ENCODE measurements around the gene ERG28. TPM values are rescaled to one million over a fixed set of nuclear protein-coding genes. Genes with fewer than 3 reads are reported as not detected.

Gene ERG28
- total RNA-seq, 1 donor from 2014 or later: 16.2 TPM

- no peaks in the 10 kb centered on the region for H3K36me3 ChIP-seq (ENCODE audit: control insufficient read depth, insufficient read depth, low read length)
- no peak overlapping the region for H3K4me3 ChIP-seq (ENCODE audit: low read depth, low read length)
- H3K27me3 ChIP-seq (ENCODE audit: control insufficient read depth, insufficient read depth, low read length): no peaks in the 10 kb centered on the region
- TF ChIP-seq CTCF (IDR thresholded peaks at IDR 0.05; ENCODE audit: insufficient read depth, low read length, poor library complexity, severe bottlenecking): no peak
- no peak for DNase-seq (ENCODE audit: low read depth)
Measured at GRCh38 chr14:75619548-75619947, 41.1 kb downstream of the ERG28 start.

GRCh38 chr14:75615200-75615599 lies 45.5 kb downstream of the ERG28 start:
- Histone ChIP-seq H3K4me3 (ENCODE audit: low read depth, low read length) (no peak overlapping the region), H3K27me3 (ENCODE audit: control insufficient read depth, insufficient read depth, low read length) (no peaks in the 10 kb centered on the region), H3K36me3 (ENCODE audit: control insufficient read depth, insufficient read depth, low read length) (no peaks in the 10 kb centered on the region)
- TF ChIP-seq CTCF (IDR thresholded peaks at IDR 0.05; ENCODE audit: insufficient read depth, low read length, poor library complexity, severe bottlenecking): no peak
- DNase-seq (ENCODE audit: low read depth): no peak

- no peaks in the 10 kb centered on the region for H3K27me3 ChIP-seq (ENCODE audit: control insufficient read depth, insufficient read depth, low read length)
Measured at GRCh38 chr14:75614179-75614578, 46.5 kb downstream of the ERG28 start.

GRCh38 chr14:75612157-75612556 lies 48.5 kb downstream of the ERG28 start:
- H3K4me3 ChIP-seq (ENCODE audit: low read depth, low read length): no peak overlapping the region
- DNase-seq (ENCODE audit: low read depth): no peak
- no peaks in the 10 kb centered on the region for H3K36me3 ChIP-seq (ENCODE audit: control insufficient read depth, insufficient read depth, low read length)
- H3K27me3 ChIP-seq (ENCODE audit: control insufficient read depth, insufficient read depth, low read length): no peaks in the 10 kb centered on the region
- no peak for TF ChIP-seq CTCF (IDR thresholded peaks at IDR 0.05; ENCODE audit: insufficient read depth, low read length, poor library complexity, severe bottlenecking)

More at GRCh38 chr14:75614179-75614578, 46.5 kb downstream of the ERG28 start:
- Histone ChIP-seq H3K4me3 (ENCODE audit: low read depth, low read length) (no peak overlapping the region), H3K36me3 (ENCODE audit: control insufficient read depth, insufficient read depth, low read length) (no peaks in the 10 kb centered on the region)
- no peak for TF ChIP-seq CTCF (IDR thresholded peaks at IDR 0.05; ENCODE audit: insufficient read depth, low read length, poor library complexity, severe bottlenecking)
- no peak for DNase-seq (ENCODE audit: low read depth)

- no peak for TF ChIP-seq CTCF (IDR thresholded peaks at IDR 0.05; ENCODE audit: insufficient read depth, low read length, poor library complexity, severe bottlenecking)
- DNase-seq (ENCODE audit: low read depth): no peak
- no peak overlapping the region for H3K4me3 ChIP-seq (ENCODE audit: low read depth, low read length)
- no peaks in the 10 kb centered on the region for H3K36me3 ChIP-seq (ENCODE audit: control insufficient read depth, insufficient read depth, low read length)
- H3K27me3 ChIP-seq (ENCODE audit: control insufficient read depth, insufficient read depth, low read length): no peaks in the 10 kb centered on the region
Measured at GRCh38 chr14:75610834-75611233, 49.8 kb downstream of the ERG28 start.
